ENCODE data around the gene VAMP3.

Gene VAMP3, protein sequence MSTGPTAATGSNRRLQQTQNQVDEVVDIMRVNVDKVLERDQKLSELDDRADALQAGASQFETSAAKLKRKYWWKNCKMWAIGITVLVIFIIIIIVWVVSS

GRCh38 chr1:7770997-7771822 is at the start of gene VAMP3:
VAMP3 (plus strand) TSS chr1:7771296; CDS start chr1:7771384, 88 bp downstream.
- DNase-seq, result peak; percentile 87

GRCh38 chr1:7721940-7722669 is 49.0 kb upstream of the VAMP3 start:
- DNase-seq, result no peak

GRCh38 chr1:7722670-7723012 is 48.5 kb upstream of the VAMP3 start:
- no peak for DNase-seq

- no peak for DNase-seq
These were observed 44.5 kb upstream of the VAMP3 start for GRCh38 chr1:7726623-7727022.

GRCh38 chr1:7727809-7728471 is 43.2 kb upstream of the VAMP3 start:
- no peak for DNase-seq

GRCh38 chr1:7729761-7730160 is 41.3 kb upstream of the VAMP3 start:
- DNase-seq, result no peak

GRCh38 chr1:7732331-7732730 is 38.8 kb upstream of the VAMP3 start:
- DNase-seq, result no peak

DNA sequence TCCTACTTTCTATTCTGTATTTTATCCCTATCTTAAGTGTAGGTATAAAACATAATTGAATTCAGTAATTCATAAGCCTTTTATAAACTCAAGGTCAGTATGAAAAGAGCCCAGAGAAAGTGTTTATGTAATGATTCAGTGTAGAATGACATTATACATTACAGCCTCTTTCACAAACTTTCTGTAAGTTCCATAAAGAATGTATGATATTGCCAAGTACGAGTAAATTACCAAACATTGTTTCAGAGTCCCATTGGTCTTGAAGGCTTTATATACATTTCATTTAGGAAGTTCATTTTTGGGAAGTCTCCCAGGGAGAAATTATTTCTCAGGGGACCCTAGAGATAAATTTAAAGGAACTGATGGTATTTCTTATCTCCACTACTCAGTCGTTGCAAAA is 37.8 kb upstream of the VAMP3 start:
- no peak for DNase-seq

DNA sequence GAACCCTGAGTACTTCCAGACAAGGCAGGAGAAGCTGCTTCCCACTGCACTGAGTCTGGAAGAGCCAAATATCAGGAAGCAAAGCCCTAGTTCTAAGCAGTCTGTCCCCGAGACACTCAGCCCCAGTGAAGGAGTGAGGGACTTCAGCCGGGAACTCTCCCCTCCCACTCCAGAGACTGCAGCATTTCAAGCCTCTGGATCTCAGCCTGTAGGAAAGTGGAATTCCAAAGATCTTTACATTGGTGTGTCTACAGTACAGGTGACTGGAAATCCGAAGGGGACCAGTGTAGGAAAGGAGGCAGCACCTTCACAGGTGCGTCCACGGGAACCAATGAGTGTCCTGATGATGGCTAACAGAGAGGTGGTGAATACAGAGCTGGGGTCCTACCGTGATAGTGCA is 33.1 kb upstream of the VAMP3 start:
- no peak for DNase-seq

DNA sequence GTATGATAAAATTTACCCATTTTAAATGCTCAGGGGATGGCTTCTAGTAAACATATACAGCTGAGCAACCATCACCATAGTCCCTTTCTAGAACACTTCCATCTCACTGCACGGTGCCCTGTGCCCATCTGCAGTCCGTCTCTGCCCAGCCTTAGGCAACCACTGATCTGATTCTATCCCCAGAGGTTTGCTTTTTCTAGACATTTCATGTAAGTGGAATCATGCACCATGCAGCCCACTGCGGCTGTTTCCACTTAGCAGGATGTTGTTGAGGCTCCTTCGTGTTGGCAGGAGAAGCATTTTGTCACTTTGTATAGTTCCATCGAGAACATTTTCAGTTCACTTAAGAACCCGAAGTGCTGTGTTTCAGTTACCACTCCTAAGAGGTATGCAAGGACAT is 27.8 kb upstream of the VAMP3 start:
- DNase-seq, result no peak

- no peak for DNase-seq
These were observed 26.2 kb upstream of the VAMP3 start for GRCh38 chr1:7744882-7745281.

GRCh38 chr1:7745783-7746182 is 25.3 kb upstream of the VAMP3 start:
- DNase-seq, result no peak

GRCh38 chr1:7747605-7748004 is 23.5 kb upstream of the VAMP3 start:
- DNase-seq, result no peak

DNA sequence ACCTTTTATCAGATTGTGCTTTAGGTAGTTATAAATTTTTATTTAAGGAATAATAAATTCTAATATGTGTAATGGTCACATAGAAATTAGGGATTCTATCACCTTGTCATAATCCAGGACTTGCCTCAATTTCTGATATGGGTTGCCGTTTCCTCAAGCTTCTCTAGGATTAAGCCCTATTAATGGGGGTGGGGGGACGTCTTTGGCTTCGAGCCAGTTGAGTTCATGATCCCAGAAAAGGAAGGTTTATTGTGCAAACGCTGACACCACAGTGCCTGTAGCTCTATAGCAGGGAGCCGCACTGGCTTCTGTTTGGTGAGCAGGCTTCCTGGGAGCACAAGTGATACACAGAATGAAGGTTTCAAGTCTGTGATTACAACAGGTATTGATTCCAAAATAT is 22.0 kb upstream of the VAMP3 start:
- no peak for DNase-seq

- no peak for DNase-seq
These were observed 19.9 kb upstream of the VAMP3 start for GRCh38 chr1:7751174-7751573.

- peak; percentile 81 for DNase-seq
These were observed 18.3 kb upstream of the VAMP3 start for GRCh38 chr1:7752512-7753417.

GRCh38 chr1:7753641-7754040 is 17.5 kb upstream of the VAMP3 start:
- DNase-seq, result no peak

DNA sequence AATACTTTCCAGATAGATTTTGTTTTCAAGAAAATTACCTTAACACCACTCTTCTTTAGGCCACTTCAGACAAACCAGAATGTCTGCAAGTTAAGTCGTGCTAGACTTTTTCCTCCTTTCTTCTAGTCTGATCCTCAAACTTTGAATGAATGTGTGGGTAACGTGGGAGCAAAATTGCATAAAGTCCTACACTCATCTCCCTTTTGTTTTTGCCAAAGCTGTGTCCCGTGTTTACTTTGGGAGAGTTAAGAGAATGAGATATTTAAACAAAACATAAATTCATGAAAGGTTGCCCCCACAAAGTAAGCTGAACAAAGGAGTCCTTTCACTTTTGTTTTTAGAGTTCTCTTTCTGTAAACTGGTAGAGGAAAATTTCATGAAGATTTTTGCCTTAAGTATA is 16.9 kb upstream of the VAMP3 start:
- DNase-seq, result no peak

- DNase-seq, result peak; percentile 22
These were observed 15.6 kb upstream of the VAMP3 start for GRCh38 chr1:7755448-7755847.

GRCh38 chr1:7760245-7760644 is 10.9 kb upstream of the VAMP3 start:
- DNase-seq, result no peak

DNA sequence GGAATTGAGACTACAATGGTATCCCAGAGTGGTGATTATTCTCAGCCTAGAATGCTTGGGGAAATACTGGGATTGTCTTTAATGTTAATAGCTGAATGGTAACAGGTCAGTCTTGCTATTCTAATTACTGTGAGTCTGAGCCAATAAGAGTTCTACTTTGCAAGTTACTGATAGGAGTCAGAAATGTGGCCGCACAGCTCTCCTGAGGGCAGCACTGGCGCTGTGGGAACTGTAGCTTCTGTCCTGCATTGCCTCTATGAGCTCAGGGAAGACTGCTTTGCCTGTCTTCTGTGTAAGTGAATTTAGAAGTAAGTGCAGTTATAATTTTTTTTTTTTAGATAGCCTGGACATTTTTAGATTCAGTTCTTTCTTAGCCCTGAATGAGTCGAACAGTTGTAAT is 10.0 kb upstream of the VAMP3 start:
- no peak for DNase-seq

- DNase-seq, result no peak
These were observed 3.9 kb upstream of the VAMP3 start for GRCh38 chr1:7767176-7767575.

DNA sequence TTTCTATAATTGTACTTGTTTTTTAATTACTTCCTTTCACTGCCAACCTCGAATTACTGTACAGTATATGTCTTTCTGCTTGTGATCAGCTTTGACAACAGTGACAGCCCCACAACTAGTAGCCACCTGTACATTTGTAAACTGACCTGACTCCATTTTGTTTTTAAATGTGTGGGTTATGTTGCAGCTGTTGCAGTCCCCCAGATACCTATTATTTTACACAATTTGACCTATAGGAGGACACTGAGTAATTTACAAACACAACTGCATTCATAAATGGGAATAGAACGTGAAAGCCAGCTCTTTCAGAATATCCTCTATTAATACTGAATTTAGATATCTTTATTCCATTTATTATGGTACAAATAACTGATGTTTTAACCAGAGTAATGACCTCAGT is 2.5 kb upstream of the VAMP3 start:
- DNase-seq, result no peak
